Measurements from ENCODE around the gene ERG. TPM values are rescaled to one million over a fixed set of nuclear protein-coding genes. Genes with fewer than 3 reads are reported as not detected.

Gene ERG
- total RNA-seq, 1 experiment from 2014 or later: not detected

GRCh38 chr21:38433471-38433870 lies 64.8 kb downstream of the ERG start:
- Histone ChIP-seq H3K9me3 (peaks cover 3% of the 10 kb centered on the region; the same call in 1 of the 2 replicates), H3K36me3 (ENCODE audit: control insufficient read depth, insufficient read depth, low read length) (no peaks in the 10 kb centered on the region), H3K27me3 (replicated peaks; ENCODE audit: control insufficient read depth, insufficient read depth, low read length) (no peaks in the 10 kb centered on the region), H3K4me3 (ENCODE audit: low read depth, low read length) (no peak overlapping the region), H3K4me1 (no peaks in the 10 kb centered on the region)
- CTCF ChIA-PET: no interaction called here
- Mint-ChIP-seq H3K36me3 (ENCODE audit: insufficient read depth, unreplicated experiment) (no peaks in the 10 kb centered on the region), H3K27me3 (ENCODE audit: insufficient read depth, unreplicated experiment) (peaks cover 3% of the 10 kb centered on the region), H3K4me3 (ENCODE audit: unreplicated experiment) (no peak overlapping the region), H3K4me1 (ENCODE audit: low read depth, unreplicated experiment) (no peaks in the 10 kb centered on the region), H3K27ac (ENCODE audit: unreplicated experiment) (no peak overlapping the region), H3K9me3 (ENCODE audit: unreplicated experiment) (no peaks in the 10 kb centered on the region)
- POLR2A ChIA-PET: no interaction called here
- no TSS peak for BruUV-seq (replicated peaks)
- intact Hi-C loops (cut with micrococcal nuclease; ENCODE audit: unreplicated experiment): no loop called here
- TF ChIP-seq CTCF (IDR thresholded peaks at IDR 0.05; ENCODE audit: insufficient read depth in 1 of 2, low read depth in 1 of 2, low read length in 1 of 2, severe bottlenecking in 1 of 2, unreplicated experiment in 1 of 2): no peak
- DNase-seq: no peak

- POLR2A ChIA-PET: no interaction called here
- intact Hi-C loops (cut with micrococcal nuclease; ENCODE audit: unreplicated experiment): no loop called here
- TF ChIP-seq CTCF (IDR thresholded peaks at IDR 0.05; ENCODE audit: insufficient read depth in 1 of 2, low read depth in 1 of 2, low read length in 1 of 2, severe bottlenecking in 1 of 2, unreplicated experiment in 1 of 2): no peak
- CTCF ChIA-PET: no interaction called here
- Histone ChIP-seq H3K36me3 (ENCODE audit: control insufficient read depth, insufficient read depth, low read length) (no peaks in the 10 kb centered on the region), H3K27me3 (replicated peaks; ENCODE audit: control insufficient read depth, insufficient read depth, low read length) (no peaks in the 10 kb centered on the region), H3K4me3 (ENCODE audit: low read depth, low read length) (no peak overlapping the region), H3K9me3 (peaks cover 3% of the 10 kb centered on the region; the same call in 1 of the 2 replicates), H3K4me1 (no peaks in the 10 kb centered on the region)
- Mint-ChIP-seq H3K4me3 (ENCODE audit: unreplicated experiment) (no peak overlapping the region), H3K4me1 (ENCODE audit: low read depth, unreplicated experiment) (no peaks in the 10 kb centered on the region), H3K36me3 (ENCODE audit: insufficient read depth, unreplicated experiment) (no peaks in the 10 kb centered on the region), H3K9me3 (ENCODE audit: unreplicated experiment) (no peaks in the 10 kb centered on the region), H3K27me3 (ENCODE audit: insufficient read depth, unreplicated experiment) (peaks cover 3% of the 10 kb centered on the region), H3K27ac (ENCODE audit: unreplicated experiment) (no peak overlapping the region)
- BruUV-seq (replicated peaks): no TSS peak
- DNase-seq: no peak
These were observed 67.8 kb downstream of the ERG start for GRCh38 chr21:38430401-38430984.

GRCh38 chr21:38429011-38429410 lies 69.3 kb downstream of the ERG start:
- ChIA-PET POLR2A (no interaction called here), CTCF (no interaction called here)
- Mint-ChIP-seq H3K4me1 (ENCODE audit: low read depth, unreplicated experiment) (no peaks in the 10 kb centered on the region), H3K27ac (ENCODE audit: unreplicated experiment) (no peak overlapping the region), H3K27me3 (ENCODE audit: insufficient read depth, unreplicated experiment) (peaks cover 7% of the 10 kb centered on the region), H3K36me3 (ENCODE audit: insufficient read depth, unreplicated experiment) (no peaks in the 10 kb centered on the region), H3K9me3 (ENCODE audit: unreplicated experiment) (no peaks in the 10 kb centered on the region), H3K4me3 (ENCODE audit: unreplicated experiment) (no peak overlapping the region)
- peaks cover 3% of the 10 kb centered on the region; the same call in 1 of the 2 replicates for H3K9me3 ChIP-seq
- TF ChIP-seq CTCF (IDR thresholded peaks at IDR 0.05; ENCODE audit: insufficient read depth in 1 of 2, low read depth in 1 of 2, low read length in 1 of 2, severe bottlenecking in 1 of 2, unreplicated experiment in 1 of 2): no peak
- H3K36me3 ChIP-seq (ENCODE audit: control insufficient read depth, insufficient read depth, low read length): no peaks in the 10 kb centered on the region
- intact Hi-C loops (cut with micrococcal nuclease; ENCODE audit: unreplicated experiment): no loop called here
- no TSS peak for BruUV-seq (replicated peaks)
- no peaks in the 10 kb centered on the region for H3K4me1 ChIP-seq
- H3K27me3 ChIP-seq (replicated peaks; ENCODE audit: control insufficient read depth, insufficient read depth, low read length): no peaks in the 10 kb centered on the region
- no peak for DNase-seq
- no peak overlapping the region for H3K4me3 ChIP-seq (ENCODE audit: low read depth, low read length)
